A549 (cell line): ENCODE measurements around the gene ZPBP2. TPM values are rescaled to one million over a fixed set of nuclear protein-coding genes. Genes with fewer than 3 reads are reported as not detected.

ENCODE experiments used
- ATAC-seq, 2 experiments: fragments of 200-7000 bp in 1 of 2; fragments of >200 bp in 1 of 2; cut with Nextera tagmentation in 1 of 2; cut with Tn5 transposase in 1 of 2; 3 replicates each; pipeline versions ENCODE4 v1.8.0 to v1.9.1; 2018 to 2020; ENCODE audit warnings: mild to moderate bottlenecking in 1 of 2, moderate library complexity in 1 of 2
- CTCF ChIA-PET: fragments of 300-600 bp; sonication (Branson Sonifier 250); formaldehyde crosslinking; extraction: SDS; loops from one replicate; lab custom pipeline; 2021; ENCODE audit warnings: antibody characterized with exemption, inconsistent platforms; lab: Yijun Ruan, JAX
- POLR2A ChIA-PET: fragments of 350-600 bp; formaldehyde crosslinking; extraction: SDS; loops from one replicate; lab custom pipeline; 2021; ENCODE audit warnings: antibody characterized with exemption, inconsistent platforms; lab: Yijun Ruan, JAX
- DNase-seq, 2 experiments: peaks; one replicate each; pipeline versions ENCODE4 v3.0.0 to v3.0.0-alpha.2; 2011 to 2016; ENCODE audit warnings: low read depth in 1 of 2, low spot score in 1 of 2
- FAIRE-seq: peaks from 2 replicates; lab custom pipeline; 2011; peaks lifted over from hg19 to GRCh38; lab: Jason Lieb, UNC
- H3K27ac ChIP-seq, 2 experiments: fragments of >200 bp; sonication (Bioruptor Twin); formaldehyde crosslinking; 3 replicates each; pipeline ENCODE4 v1.5.1; 2016 to 2017
- H3K4me1 ChIP-seq: fragments of >200 bp; sonication (Bioruptor Twin); formaldehyde crosslinking; 3 replicates; pipeline ENCODE4 v1.6.1; 2016
- H3K4me2 ChIP-seq: fragments of >200 bp; sonication (Bioruptor Twin); formaldehyde crosslinking; 3 replicates; pipeline ENCODE4 v1.6.1; 2016
- H3K4me3 ChIP-seq: fragments of >200 bp; sonication (Bioruptor Twin); formaldehyde crosslinking; 3 replicates; pipeline ENCODE4 v1.5.1; 2016
- H3K9me3 ChIP-seq: fragments of >200 bp; sonication (Bioruptor Twin); formaldehyde crosslinking; 3 replicates; pipeline ENCODE4 v1.6.1; 2016
- BHLHE40 ChIP-seq: IDR thresholded peaks from 2 replicates; pipeline ENCODE4 v1.6.1; 2012; ENCODE audit warnings: low read depth, low read length, inconsistent platforms
- CBX2 ChIP-seq: fragments of 200-600 bp; sonication (generic); IDR thresholded peaks from 2 replicates; pipeline ENCODE4 v1.6.1; 2016; ENCODE audit warnings: low read depth, mild to moderate bottlenecking, borderline replicate concordance
- CBX8 ChIP-seq: fragments of 200-600 bp; sonication (generic); IDR thresholded peaks from 2 replicates; pipeline ENCODE4 v1.6.1; 2016
- CHD4 ChIP-seq: fragments of 200-600 bp; sonication (generic); IDR thresholded peaks from 2 replicates; pipeline ENCODE4 v1.6.1; 2016; ENCODE audit warnings: antibody characterized with exemption, mild to moderate bottlenecking, borderline replicate concordance
- CTCF ChIP-seq: fragments of >200 bp; sonication (Bioruptor Twin); formaldehyde crosslinking; IDR thresholded peaks from 3 replicates; pipeline ENCODE4 v1.5.1; 2016
- E2F6 ChIP-seq: IDR thresholded peaks from 2 replicates; pipeline ENCODE4 v1.6.1; 2012; ENCODE audit warnings: low read depth, borderline replicate concordance
- ELK1 ChIP-seq: fragments of 150-350 bp; IDR thresholded peaks from 2 replicates; pipeline ENCODE4 v1.6.1; 2014; ENCODE audit warnings: low read depth, mild to moderate bottlenecking, low read length
- EP300 ChIP-seq, 2 experiments: fragments of >200 bp; sonication (Bioruptor Twin); formaldehyde crosslinking; IDR thresholded peaks; 2 replicates in 1 of 2; 3 replicates in 1 of 2; pipeline ENCODE4 v1.6.1; 2016 to 2017
- ESRRA ChIP-seq: fragments of 150-350 bp; IDR thresholded peaks from 2 replicates; pipeline ENCODE4 v1.6.1; 2014; ENCODE audit warnings: mild to moderate bottlenecking, low read length, borderline replicate concordance
- FOXS1 ChIP-seq: fragments of 250-450 bp; sonication (Bioruptor Pico); IDR thresholded peaks from 2 replicates; pipeline ENCODE4 v1.5.0; 2020; ENCODE audit warnings: mild to moderate bottlenecking, moderate library complexity
- HMGXB4 ChIP-seq: fragments of 250-450 bp; sonication (Bioruptor Pico); IDR thresholded peaks from 2 replicates; pipeline ENCODE4 v1.5.0; 2021; ENCODE audit warnings: mild to moderate bottlenecking, moderate library complexity, borderline replicate concordance
- HOXB5 ChIP-seq: fragments of 250-450 bp; sonication (Bioruptor Pico); IDR thresholded peaks from 2 replicates; pipeline ENCODE4 v1.5.0; 2020; ENCODE audit warnings: mild to moderate bottlenecking, moderate library complexity
- KDM1A ChIP-seq: fragments of 200-600 bp; sonication (generic); IDR thresholded peaks from 2 replicates; pipeline ENCODE4 v1.6.1; 2016; ENCODE audit warnings: low read depth, mild to moderate bottlenecking
- MAZ ChIP-seq: fragments of 150-350 bp; IDR thresholded peaks from 2 replicates; pipeline ENCODE4 v1.6.1; 2014; ENCODE audit warnings: antibody characterized with exemption, low read depth, low read length, borderline replicate concordance
- NFE2L2 ChIP-seq: fragments of 150-350 bp; conservative IDR thresholded peaks from 2 replicates; pipeline ENCODE4 v1.6.1; 2014; ENCODE audit warnings: low read length
- POLR2A ChIP-seq: IDR thresholded peaks from 2 replicates; pipeline ENCODE4 v1.6.1; 2012; ENCODE audit warnings: mild to moderate bottlenecking, low read length
- RFX5 ChIP-seq: fragments of 450-650 bp; IDR thresholded peaks from 2 replicates; pipeline ENCODE4 v1.7.1; 2014; ENCODE audit warnings: antibody characterized with exemption, mild to moderate bottlenecking, moderate library complexity
- TFCP2L1 ChIP-seq: fragments of 250-450 bp; sonication (Bioruptor Pico); IDR thresholded peaks from 2 replicates; pipeline ENCODE4 v1.5.0; 2021; ENCODE audit warnings: mild to moderate bottlenecking
- WGBS: methylation state at CpG from one replicate; pipeline ENCODE4 v1.1.6; 2017; ENCODE audit errors: missing lambda C conversion rate; 5-methylcytosine and 5-hydroxymethylcytosine counted together
- polyA plus RNA-seq, 4 experiments: library from polyadenylated mRNA; depleted of rRNA in 3 of 4; stranded (reverse); fragments of >200 nt; fragmentation: RNase III in 1 of 4; extraction: RNeasy Plus Mini Kit Qiagen cat#74134 plus additional on column Dnase treatment in 1 of 4; gene quantifications; 2 replicates in 3 of 4; 3 replicates in 1 of 4; pipeline ENCODE4 v1.2.3, GENCODE V29; 2011 to 2017

Gene ZPBP2
- polyA plus RNA-seq, 2 of the 4 experiments (the other 2 are of a cell fraction) = not detected

GRCh38 chr17:39838057-39838456, 29.9 kb upstream of the ZPBP2 start:
- DNase-seq (no peak), FAIRE-seq (no peak), ATAC-seq (no peak)
- Histone ChIP-seq H3K4me1 (no peaks in the 10 kb centered on the region), H3K4me3 (no peak overlapping the region), H3K9me3 (peaks cover 38% of the 10 kb centered on the region; the same call in 2 of the 3 replicates), H3K27ac (no peak overlapping the region), H3K4me2 (no peak overlapping the region)
- ChIA-PET POLR2A (no interaction called here), CTCF (interaction anchor here (1.0 kb wide), 1 partner anchor 36 kb away, joined by 3 read pairs; no protein-coding TSS in a partner anchor)
- 1% methylated on average over 1 of the region's 1 CpG for WGBS
- no peak for TF ChIP-seq TFCP2L1 (CRISPR knock-in tag)
- TF ChIP-seq, all 56 proteins: peak for 0

GRCh38 chr17:39838784-39839183, 29.2 kb upstream of the ZPBP2 start:
- no peaks in the 10 kb centered on the region for H3K4me1 ChIP-seq

More at GRCh38 chr17:39838784-39839183, 29.2 kb upstream of the ZPBP2 start:
- ChIA-PET CTCF (interaction anchor here (0.6 kb wide), 1 partner anchor 128 kb away, joined by 7 read pairs; no protein-coding TSS in a partner anchor), POLR2A (no interaction called here)
- no peak overlapping the region for H3K4me3 ChIP-seq
- 0% methylated on average over 1 of the region's 1 CpG for WGBS
- H3K27ac ChIP-seq = no peak overlapping the region
- TF ChIP-seq KDM1A (no peak), ELK1 (no peak), BHLHE40 (no peak), POLR2A (no peak), NFE2L2 (no peak), FOXS1 (no peak), HOXB5 (no peak), ESRRA (no peak), HMGXB4 (CRISPR knock-in tag) (no peak), RFX5 (no peak), CBX2 (no peak), TFCP2L1 (CRISPR knock-in tag) (no peak), EP300 (IDR thresholded peaks at IDR 0.05) (no peak), MAZ (no peak), E2F6 (no peak), CHD4 (no peak), CBX8 (no peak), CTCF (no peak)
- FAIRE-seq = no peak
- H3K9me3 ChIP-seq = peaks cover 38% of the 10 kb centered on the region; the same call in 2 of the 3 replicates
- no peak for DNase-seq
- no peak for ATAC-seq
- H3K4me2 ChIP-seq = no peak overlapping the region
